C4-2B (cell line): ENCODE results near the gene RPS21.

Source experiments
- H3K27ac ChIP-seq: fragments of 450-650 bp; 2 replicates; pipeline ENCODE4 v1.5.1; 2017
- CTCF ChIP-seq: fragments of 450-650 bp; conservative IDR thresholded peaks from 2 replicates; pipeline ENCODE4 v1.5.1; 2017; ENCODE audit warnings: mild to moderate bottlenecking
- ZFX ChIP-seq: fragments of 450-650 bp; IDR thresholded peaks from 2 replicates; pipeline ENCODE4 v1.6.1; 2017

Gene RPS21

GRCh38 chr20:62350629-62351422 lies 36.1 kb upstream of the RPS21 start:
- TF ChIP-seq ZFX = no peak
- TF ChIP-seq CTCF = no peak
- peak overlapping the region; percentile 1; the same call in 1 of the 2 replicates for H3K27ac ChIP-seq

- TF ChIP-seq CTCF (no peak), ZFX (no peak)
- peak overlapping the region; percentile 98 for H3K27ac ChIP-seq
Measured at GRCh38 chr20:62351469-62352401, 35.2 kb upstream of the RPS21 start.

GRCh38 chr20:62352402-62353288 lies 34.3 kb upstream of the RPS21 start:
- H3K27ac ChIP-seq = peak overlapping the region; percentile 98
- TF ChIP-seq CTCF (no peak; the same call in 1 of the 2 replicates), ZFX (no peak)

- TF ChIP-seq ZFX = peak; percentile 79
- no peak for TF ChIP-seq CTCF
- peak overlapping the region; percentile 98 for H3K27ac ChIP-seq
Measured at GRCh38 chr20:62353289-62354030, 33.4 kb upstream of the RPS21 start.

- no peak for TF ChIP-seq CTCF
- no peak for TF ChIP-seq ZFX
- H3K27ac ChIP-seq = peak overlapping the region; percentile 98
Measured at GRCh38 chr20:62354031-62354808, 32.7 kb upstream of the RPS21 start.
